GM11168 (cell line): ENCODE measurements around the gene PAAF1.
"Not testable (repeated sequence)": the region's sequence is repeated elsewhere in the genome, so short reads cannot be mapped to it uniquely, and the experiment has no call there.

Experiments used
- in situ Hi-C: fragments of 300-500 bp; cut with MboI; formaldehyde crosslinking; loops from one replicate; pipeline ENCODE4 v1.12.0; 2022; ENCODE audit warnings: low sequenced_read_pairs; ENCODE audit not compliant: unreplicated experiment

The PAAF1 gene

DNA sequence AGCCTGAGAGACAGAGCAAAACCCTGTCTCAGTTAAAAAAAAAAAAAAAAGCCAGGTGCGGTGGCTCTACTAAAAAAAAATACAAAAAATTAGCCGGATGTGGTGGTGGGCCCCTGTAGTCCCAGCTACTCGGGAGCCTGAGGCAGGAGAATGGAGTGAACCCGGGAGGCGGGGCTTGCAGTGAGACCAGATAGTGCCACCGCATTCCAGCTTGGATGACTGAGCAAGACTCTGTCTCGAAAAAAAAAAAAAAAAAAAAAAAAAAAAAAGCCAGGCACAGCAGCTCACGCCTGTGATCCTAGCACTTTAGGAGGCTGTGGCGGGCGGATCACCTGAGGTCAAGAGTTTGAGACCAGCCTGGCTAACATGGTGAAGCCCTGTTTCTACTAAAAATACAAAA is 3.6 kb downstream of the PAAF1 start:
- in situ Hi-C loops = not testable (repeated sequence)

DNA sequence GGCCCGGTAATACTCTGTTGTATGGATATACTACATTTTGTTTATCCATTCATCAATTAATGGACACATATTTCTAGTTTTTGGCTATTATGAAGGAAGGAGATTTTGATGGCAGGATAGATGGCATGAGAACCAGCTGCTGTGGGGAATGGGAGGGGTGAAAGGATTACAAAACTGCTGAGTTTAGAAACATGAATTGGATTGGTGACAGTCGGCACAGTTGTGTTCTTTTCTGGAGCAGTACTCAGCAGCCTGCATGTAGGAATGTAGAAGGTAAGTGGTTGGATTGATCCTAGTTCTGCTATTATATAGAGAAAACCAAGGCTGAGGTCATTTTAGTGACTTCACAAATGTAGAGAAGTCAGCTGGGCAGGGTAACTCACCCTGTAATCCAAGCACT is 7.1 kb downstream of the PAAF1 start:
- in situ Hi-C loops = no loop called here

DNA sequence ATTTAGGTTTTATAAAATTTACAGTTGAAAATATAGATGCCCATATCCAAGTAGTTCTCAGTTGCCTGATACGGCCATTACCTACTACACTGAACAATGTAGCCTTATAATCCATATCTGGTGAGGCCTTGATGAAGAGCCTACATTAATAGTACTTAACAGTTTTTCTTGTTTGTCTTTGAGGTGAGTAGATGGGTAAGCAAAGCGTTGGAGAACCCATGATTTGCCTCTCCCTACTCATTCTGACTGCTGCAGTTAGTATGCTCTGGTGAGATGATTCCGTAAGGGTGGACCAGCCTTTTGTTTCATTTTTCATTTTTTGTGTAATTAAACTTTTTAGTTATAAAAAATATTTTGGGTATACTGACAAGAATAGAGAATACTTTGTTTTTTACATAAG is 11.4 kb downstream of the PAAF1 start:
- in situ Hi-C loops = no loop called here

DNA sequence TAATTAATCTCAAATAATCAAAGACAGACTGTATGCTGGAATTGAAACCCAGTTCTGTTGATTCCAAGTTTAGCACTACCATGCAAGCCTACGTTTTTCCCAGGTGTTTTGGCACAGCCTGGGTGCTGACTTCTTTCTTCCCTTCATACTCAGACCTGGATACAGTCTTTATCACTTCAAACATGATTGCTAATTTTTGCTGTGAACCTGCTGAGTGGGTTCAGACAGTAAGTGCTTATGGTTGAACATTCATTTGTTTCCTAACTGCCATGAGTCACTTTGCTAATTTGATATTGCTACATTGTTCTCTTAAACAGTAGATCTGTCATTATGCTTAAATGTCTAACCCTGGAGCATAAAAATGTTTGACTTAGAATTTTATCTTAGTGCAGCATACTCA is 12.2 kb downstream of the PAAF1 start:
- in situ Hi-C loops = no loop called here

DNA sequence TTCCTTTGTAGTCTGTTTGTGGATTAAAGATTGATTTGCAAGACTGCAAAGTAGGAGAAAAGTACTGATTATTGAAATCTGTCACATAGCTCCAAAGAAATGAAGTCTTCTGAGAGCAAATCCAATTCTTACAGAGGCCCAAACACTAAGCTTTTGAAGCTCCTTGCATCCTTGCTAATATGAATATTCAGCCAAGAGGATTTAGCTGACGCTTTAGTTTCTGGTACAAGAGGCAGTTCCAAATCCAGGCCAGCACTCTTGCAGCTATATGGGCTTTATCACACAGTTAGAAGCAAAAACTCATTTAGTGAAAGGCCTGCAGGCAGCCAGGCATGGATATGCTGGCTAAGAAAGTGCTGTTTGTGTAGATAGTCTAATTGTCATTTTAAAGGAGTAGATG is 12.7 kb downstream of the PAAF1 start:
- in situ Hi-C loops = no loop called here

DNA sequence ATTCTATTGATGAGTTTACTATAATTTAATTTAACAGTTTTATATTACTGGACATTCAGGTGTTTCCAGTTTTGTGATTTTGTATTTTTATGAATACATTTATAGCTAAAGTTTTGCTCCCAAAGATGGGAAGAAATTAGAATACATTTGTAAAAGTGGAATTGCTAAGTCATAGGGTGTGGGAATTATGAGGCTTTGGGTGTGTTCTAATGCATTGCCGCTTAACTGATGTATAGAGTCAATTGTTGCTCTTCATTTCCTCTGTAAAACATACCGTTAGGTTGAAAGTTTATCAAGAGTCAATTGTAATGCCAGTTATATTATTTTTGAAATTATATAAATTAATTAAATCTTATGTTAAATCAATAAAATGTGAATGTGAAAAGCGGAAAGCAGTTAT is 16.2 kb downstream of the PAAF1 start:
- in situ Hi-C loops = no loop called here

DNA sequence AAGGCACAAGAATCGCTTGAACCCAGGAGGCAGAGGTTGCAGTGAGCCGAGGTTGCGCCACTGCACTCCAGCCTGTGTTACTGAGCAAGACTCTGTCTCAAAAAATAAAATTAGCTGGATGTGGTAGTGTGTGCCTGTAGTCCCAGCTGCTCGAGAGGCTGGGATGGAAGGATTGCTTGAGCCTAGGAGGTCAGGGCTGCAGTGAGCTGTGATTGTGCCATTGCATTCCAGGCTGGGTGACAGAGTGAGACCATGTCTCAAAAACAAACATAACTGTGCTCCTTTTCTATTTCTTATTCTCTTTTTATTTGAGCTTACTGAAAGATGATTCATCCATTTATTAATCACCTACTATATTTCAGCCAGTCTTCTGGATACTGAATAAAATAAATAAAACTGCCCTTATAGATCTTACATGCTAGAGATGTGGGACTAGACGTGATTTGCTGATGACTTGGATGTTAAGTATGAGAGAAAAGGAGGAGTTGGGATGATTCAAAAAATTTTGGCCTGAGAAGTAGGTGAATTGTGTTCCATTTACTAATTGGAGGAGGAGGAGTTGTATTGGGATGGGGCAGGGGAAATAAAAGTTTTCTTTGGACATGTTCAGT is 18.0 kb downstream of the PAAF1 start:
- in situ Hi-C loops = no loop called here

DNA sequence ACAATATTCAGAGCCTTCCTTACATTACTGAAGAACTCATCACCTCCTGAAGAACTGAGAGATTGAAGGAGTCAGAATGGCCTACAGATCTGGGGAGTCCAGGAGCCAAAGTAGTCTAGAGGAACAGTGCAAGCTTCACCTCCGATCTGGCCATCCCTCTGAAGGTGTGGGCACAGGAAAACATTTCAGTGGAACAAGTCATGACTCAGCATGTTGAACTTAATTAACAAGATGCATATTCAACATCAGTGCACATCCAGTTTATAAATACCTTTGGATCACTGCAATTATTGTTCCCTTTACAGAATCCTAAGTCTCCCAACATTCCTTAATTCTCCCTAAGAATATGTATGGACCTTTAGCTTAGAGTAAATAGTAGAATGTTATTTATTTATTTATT is 25.5 kb downstream of the PAAF1 start:
- in situ Hi-C loops = no loop called here

DNA sequence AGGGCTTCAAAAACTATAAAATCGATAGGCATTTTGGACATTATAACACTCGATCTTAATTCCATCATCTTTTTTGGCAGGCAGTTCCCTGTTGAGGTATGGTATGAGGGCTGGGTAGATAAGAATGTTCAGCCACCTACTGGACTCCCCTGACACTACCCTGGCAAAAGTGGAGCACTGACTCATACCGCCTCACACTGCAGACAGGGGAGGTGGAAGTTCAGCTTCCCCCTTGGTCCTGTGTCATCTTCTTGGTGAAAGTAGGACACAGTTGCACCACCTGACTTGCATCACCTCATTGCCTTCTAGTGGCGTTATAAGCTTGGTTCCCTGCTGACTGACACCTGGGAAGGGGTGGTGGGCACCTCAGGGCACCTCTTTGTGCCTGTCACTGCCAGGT is 30.4 kb downstream of the PAAF1 start:
- in situ Hi-C loops = no loop called here

DNA sequence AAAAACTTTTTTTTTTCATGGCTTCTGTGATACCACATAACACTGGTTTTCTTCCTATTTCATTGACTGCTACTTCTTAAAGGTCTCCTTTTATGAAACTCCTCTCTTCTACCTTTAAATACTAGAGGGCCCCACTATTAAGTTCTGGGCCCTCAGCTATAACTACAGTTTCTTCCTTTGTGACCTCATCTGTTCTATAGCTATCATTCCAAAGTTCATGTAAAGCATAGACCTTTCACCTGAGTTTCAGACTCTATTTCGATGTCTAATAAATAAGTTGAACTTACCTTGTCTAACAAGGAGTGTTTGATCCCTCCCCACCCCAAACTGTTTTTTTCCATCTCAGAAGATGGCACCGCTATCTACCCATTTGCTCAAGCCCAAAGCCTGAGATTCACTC is 35.2 kb downstream of the PAAF1 start:
- in situ Hi-C loops = no loop called here

DNA sequence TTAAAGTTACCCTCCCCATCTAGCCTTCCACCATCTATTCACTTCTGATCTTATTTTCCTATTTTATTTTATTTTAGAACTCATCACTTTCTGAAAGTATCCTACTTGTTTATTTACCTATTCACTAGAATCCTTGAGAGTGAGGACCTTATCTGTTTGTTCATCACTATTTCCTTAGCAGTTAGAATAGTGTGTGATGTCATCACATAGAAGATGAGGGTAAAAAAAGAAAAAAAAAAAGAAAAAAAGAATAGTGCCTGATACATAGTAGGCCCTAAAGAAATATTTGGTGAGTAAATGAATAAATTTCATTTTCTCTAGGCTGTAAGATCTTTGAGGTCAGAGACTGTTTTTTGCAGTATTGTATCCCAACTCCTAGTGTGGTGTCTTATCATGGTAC is 36.7 kb downstream of the PAAF1 start:
- in situ Hi-C loops = no loop called here

DNA sequence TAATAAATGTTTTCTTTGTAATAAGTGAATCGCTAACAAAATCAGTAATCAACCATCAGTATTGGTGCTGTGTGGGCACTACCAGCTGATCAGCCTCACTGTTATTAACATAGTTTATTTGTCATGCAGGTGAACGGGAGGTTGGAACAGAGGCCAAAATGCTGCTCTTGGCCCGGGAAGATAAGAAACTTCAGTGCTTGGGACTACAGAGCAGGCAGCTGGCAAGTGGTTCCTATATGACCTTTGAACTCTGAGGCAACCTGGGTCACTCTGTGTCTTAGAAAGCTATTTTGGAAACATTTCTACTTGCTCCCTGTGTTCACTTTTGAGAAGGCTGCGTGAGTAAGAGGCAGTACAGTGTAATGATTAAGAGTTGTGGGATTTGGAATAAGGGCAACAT is 37.5 kb downstream of the PAAF1 start:
- in situ Hi-C loops = no loop called here

DNA sequence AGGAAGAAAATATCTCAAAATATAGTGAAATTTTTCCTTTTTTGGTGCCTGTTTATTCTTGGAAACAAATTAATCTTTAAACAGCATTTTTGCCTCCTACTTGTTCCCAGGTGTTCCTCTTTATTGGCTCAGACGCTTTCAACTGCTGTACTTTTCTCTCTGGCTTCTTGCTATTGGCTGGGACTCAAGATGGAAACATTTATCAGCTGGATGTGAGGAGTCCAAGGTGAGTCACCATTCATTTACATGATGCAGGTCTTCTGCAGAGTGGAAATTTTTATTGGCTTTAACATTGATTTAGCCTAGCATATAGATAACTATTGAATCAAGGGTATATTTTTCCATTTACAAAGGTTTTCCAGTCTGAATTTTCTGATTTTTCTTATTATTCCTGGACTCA is 39.6 kb downstream of the PAAF1 start:
- in situ Hi-C loops = no loop called here

DNA sequence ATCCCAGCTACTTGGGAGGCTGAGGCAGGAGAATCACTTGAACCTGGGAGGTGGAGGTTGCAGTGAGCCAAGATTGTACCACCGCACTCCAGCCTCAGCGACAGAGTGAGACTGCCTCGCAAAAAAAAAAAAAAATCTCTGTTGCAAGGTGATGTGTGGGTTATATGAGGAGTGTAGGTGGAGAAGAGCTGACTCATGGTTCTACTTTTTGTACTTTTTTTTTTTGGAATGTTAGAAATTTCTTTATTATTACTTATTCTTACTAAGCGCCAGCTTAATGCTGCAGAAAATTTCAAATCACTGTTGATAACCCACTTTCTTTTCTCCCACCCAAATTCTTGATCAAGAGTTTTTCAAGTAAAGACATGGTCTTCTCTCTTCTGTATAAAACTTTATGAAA is 44.4 kb downstream of the PAAF1 start:
- in situ Hi-C loops = no loop called here

DNA sequence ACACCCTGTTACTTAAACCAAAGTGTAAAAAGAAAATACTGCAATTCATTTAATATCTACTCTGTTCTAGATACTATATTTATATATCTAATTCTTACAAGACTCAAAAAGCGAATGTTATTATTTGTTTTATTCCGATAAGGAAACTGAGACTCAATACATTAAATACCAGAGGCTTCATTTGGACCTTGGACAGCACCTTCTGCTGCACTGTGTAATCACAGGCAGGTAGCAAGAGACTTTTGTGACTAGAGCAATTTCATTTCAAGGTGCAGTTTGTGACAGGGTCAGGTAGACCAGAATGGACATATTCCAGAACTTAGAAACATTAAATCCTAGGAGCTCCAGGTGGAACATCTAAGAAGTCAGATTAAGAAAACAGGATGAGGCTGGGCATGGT is 52.6 kb downstream of the PAAF1 start:
- in situ Hi-C loops = no loop called here

DNA sequence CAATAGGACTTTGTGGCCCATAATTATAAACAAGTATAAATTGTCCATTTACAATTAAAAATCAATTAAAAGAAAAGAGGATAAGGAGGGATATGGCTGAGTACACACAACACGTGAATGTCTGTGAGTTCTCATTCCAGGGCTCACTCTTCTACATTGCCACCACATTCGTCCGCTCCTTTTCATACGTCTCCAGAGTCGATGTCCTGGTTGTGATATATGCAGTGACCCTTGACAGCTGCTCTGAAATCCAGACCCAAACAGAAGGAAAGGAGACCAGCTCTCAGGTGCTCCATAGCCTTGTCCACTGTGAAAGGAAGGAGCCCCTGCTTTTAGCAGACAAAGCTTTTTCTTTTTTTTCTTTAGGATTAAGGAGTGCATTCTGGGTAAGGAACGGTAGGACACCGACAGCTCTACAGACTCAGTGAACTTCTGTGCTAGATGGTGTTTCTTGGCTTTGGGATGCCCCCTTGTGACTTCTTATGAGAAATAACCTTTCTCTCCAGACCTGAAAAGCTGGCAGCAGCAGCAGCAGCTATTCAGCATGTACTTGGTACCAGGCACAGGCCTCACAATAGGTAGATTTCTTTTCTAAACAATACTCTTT is 54.3 kb downstream of the PAAF1 start:
- in situ Hi-C loops = no loop called here

DNA sequence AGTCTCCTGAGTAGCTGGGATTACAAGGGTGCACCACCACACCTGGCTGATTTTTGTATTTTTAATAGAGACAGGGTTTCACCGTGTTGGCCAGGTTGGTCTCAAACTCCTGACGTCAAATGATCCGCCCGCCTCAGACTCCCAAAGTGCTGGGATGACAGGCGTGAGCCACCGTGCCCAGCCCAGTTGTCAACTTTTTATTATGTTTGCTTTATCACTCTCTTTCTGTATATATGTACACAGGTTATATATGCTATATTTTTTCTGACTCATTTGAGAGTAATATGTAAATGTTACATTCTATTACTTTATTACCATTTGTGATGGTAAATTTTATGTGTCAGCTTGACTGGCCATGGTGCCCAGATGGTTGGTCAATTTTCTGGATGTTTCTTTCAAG is 55.2 kb downstream of the PAAF1 start:
- in situ Hi-C loops = no loop called here

DNA sequence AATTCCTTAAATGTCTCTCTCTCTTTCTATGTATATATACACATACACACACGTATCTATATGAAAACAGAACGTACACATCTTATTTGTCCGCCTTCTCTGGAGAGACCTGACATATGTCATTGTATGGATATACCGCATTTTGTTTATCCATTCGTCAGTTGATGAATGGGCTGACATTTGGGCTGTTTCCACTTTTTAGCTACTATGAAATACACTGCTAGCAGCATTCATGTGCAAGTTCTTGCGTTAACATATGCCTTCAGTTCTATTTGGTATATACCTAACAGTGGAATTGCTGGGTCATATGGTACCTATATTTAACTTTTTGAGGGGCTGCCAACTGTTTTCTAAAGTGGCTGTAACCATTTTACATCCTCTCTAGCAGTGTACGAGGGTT is 56.0 kb downstream of the PAAF1 start:
- in situ Hi-C loops = no loop called here

DNA sequence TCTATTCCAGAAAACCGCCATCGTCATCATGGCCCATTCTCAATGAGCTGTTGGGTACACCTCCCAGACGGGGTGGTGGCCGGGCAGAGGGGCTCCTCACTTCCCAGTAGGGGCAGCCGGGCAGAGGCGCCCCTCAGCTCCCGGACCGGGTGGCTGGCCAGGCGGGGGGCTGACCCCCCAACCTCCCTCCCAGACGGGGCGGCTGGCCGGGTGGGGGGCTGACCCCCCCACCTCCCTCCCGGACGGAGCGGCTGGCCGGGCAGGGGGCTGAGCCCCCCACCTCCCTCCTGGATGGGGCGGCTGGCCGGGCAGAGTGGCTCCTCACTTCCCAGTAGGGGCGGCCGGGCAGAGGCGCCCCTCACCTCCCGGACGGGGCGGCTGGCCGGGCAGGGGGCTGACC is 59.2 kb downstream of the PAAF1 start:
- in situ Hi-C loops = not testable (repeated sequence)

DNA sequence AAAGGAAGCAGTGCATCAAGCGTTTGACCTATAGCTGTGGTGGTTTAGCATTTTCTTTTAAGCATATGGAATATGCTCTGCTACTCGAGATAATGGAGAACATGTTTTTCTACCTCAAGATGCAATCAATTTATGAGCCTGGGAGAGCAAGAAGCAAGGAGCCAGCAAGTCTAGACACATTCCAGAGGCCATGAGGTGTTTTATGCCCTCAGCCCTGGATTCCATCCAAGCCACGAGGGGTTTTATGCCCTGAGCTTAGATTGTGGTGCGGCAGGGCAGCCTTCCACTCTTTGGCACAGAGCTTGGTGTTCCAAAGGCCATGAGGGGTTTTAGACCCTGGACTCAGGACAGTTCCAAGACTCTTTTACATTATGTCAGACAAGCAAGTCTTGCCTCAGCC is 62.3 kb downstream of the PAAF1 start:
- in situ Hi-C loops = no loop called here

DNA sequence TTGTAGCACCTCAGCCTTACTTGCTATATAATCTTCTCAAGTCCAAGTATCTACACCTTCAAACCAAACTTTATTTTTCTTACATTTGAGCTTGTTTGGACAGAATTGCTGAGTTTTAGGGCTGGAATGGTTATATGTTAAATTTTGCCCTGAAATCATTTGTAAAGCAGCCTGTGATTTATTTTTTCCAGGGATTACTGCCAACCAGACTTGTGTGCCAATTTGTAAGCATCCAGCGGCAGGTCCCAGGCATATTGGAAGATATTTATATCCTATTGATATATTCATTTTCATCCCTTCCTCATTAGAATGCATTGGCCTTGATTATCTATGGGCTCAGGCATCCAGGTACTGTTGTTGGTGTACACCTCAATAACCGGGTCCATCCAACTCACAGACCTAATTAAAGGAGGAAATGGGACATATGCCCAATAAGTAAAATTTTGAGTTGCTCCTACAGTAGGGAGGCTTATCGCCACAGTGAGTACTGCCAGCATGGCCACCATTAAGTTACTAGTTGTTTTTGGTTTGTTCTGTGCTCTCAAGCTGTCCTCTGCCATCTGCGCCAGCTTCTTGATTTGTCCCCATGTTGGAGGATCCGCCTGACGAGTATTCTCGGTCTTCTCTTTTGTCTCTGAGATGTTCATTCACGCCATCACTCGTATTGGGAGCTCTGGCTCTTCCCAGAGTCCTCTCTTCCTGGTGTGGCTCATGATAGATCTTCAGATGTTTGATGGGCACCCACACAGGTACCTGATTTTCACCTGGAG is 64.2 kb downstream of the PAAF1 start:
- in situ Hi-C loops = no loop called here

DNA sequence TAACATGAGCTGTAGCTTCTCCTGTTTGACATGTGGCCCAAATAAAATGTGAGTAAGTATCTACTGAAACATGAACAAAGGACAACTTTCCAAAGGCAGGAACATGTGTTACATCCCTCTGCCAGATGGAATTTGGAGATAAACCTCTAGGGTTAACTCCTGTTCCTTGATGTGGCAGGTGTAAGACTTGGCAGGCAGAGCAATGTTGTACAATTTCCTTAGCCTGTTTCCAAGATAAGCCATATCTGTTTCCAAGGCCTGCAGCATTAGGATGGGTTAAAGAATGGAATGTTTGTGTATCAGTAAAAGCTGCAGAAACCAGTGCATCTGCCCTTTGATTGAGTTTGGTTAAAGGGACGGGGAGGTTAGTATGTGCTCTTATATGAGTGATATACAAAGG is 65.2 kb downstream of the PAAF1 start:
- in situ Hi-C loops = no loop called here
